22Rv1 (cell line): ENCODE results near the gene GPN2.

Experiments
- CTCF ChIP-seq: fragments of 450-650 bp; IDR thresholded peaks from 2 replicates; pipeline ENCODE4 v1.5.1; 2017; ENCODE audit warnings: mild to moderate bottlenecking
- ZFX ChIP-seq: fragments of 450-650 bp; IDR thresholded peaks from 2 replicates; pipeline ENCODE4 v1.6.1; 2017; ENCODE audit warnings: antibody characterized with exemption, borderline replicate concordance

GRCh38 chr1:26829184-26829911 is 60.7 kb downstream of the GPN2 start:
- TF ChIP-seq CTCF (no peak), ZFX (no peak)
